HCT116 (cell line): ENCODE measurements around the gene SPTB. TPM values are rescaled to one million over a fixed set of nuclear protein-coding genes. Genes with fewer than 3 reads are reported as not detected.

Experiments used
- ATAC-seq: fragments of 200-7000 bp; cut with Tn5 transposase; 2 replicates; pipeline ENCODE4 v1.9.1; 2020; ENCODE audit warnings: mild to moderate bottlenecking, moderate library complexity
- BruUV-seq: library from RNA; stranded (reverse); fragments of 400-500 nt; replicated peaks from 2 replicates; lab custom pipeline; 2021; lab: Mats Ljungman, UMichigan
- CTCF ChIA-PET: fragments of 300-600 bp; sonication (Branson Sonifier 250); formaldehyde crosslinking; loops from one replicate; lab custom pipeline; 2021; ENCODE audit warnings: antibody characterized with exemption; lab: Charles Lee
- POLR2A ChIA-PET: fragments of 300-600, 350-600 bp; sonication (Branson Sonifier 250); formaldehyde crosslinking; loops from one replicate; lab custom pipeline; 2021; ENCODE audit warnings: antibody characterized with exemption; lab: Charles Lee
- RAD21 ChIA-PET, 2 experiments: fragments of 300-600 bp; sonication (Branson Sonifier 250); formaldehyde crosslinking; loops; one replicate each; lab custom pipeline; 2023; ENCODE audit warnings: low total read pairs in 2 of 2; ENCODE audit not compliant: uncharacterized antibody in 2 of 2, unreplicated experiment in 2 of 2, low non-redundant PET in 1 of 2; lab: Charles Lee
- DNase-seq: peaks from one replicate; pipeline ENCODE4 v3.0.0-alpha.2; 2010; ENCODE audit warnings: low read depth, low spot score
- H2AFZ ChIP-seq: fragments of 200-600 bp; shearing (Covaris generic), sonication (generic); 2 replicates; pipeline ENCODE4 v1.6.1; 2017; ENCODE audit warnings: low read depth, mixed run types, mixed read lengths, antibody characterized with exemption, low read length; ENCODE audit not compliant: poor library complexity, severe bottlenecking
- H3K27ac ChIP-seq: 2 replicates; pipeline ENCODE4 v1.5.1; 2012; ENCODE audit warnings: low read depth, low read length
- H3K27me3 ChIP-seq: fragments of 200-600 bp; sonication (generic); 2 replicates; pipeline ENCODE4 v1.6.1; 2016; ENCODE audit warnings: mixed run types, low read length, mixed read lengths; ENCODE audit not compliant: insufficient read depth
- H3K36me3 ChIP-seq, 2 experiments: fragments of 200-500 bp in 1 of 2; fragments of 200-600 bp in 1 of 2; sonication (Bioruptor generic) in 1 of 2; sonication (generic) in 1 of 2; 2 replicates each; pipeline versions ENCODE4 v1.5.1 to v1.6.1; 2014 to 2016; ENCODE audit warnings: low read length in 2 of 2, inconsistent platforms in 1 of 2, mixed read lengths in 1 of 2, mixed run types in 1 of 2; ENCODE audit not compliant: insufficient read depth in 2 of 2, control insufficient read depth in 1 of 2
- H3K4me1 ChIP-seq, 2 experiments: fragments of 200-600 bp in 1 of 2; sonication (generic) in 1 of 2; 2 replicates each; pipeline versions ENCODE4 v1.5.1 to v1.6.1; 2012 to 2017; ENCODE audit warnings: low read length in 2 of 2, inconsistent platforms in 1 of 2, mild to moderate bottlenecking in 1 of 2, mixed read lengths in 1 of 2, mixed run types in 1 of 2, moderate library complexity in 1 of 2; ENCODE audit not compliant: insufficient read depth in 2 of 2, control insufficient read depth in 1 of 2
- H3K4me2 ChIP-seq: fragments of 200-600 bp; sonication (generic); 2 replicates; pipeline ENCODE4 v1.6.1; 2017; ENCODE audit warnings: mixed run types, low read length, mixed read lengths
- H3K4me3 ChIP-seq, 2 experiments: fragments of 200-600 bp in 1 of 2; sonication (generic) in 1 of 2; replicated peaks in 1 of 2; 2 replicates each; pipeline ENCODE4 v1.5.1; 2011 to 2016; ENCODE audit warnings: low read length in 2 of 2, control low read depth in 1 of 2, low read depth in 1 of 2, mild to moderate bottlenecking in 1 of 2, mixed read lengths in 1 of 2, mixed run types in 1 of 2
- H3K79me2 ChIP-seq: fragments of 200-600 bp; sonication (generic); 2 replicates; pipeline ENCODE4 v1.6.1; 2017; ENCODE audit warnings: mild to moderate bottlenecking, mixed run types, low read length, moderate library complexity, mixed read lengths; ENCODE audit not compliant: insufficient read depth
- H3K9ac ChIP-seq: fragments of 200-600 bp; sonication (generic); 2 replicates; pipeline ENCODE4 v1.6.1; 2016; ENCODE audit warnings: low read length, mixed read lengths
- H3K9me2 ChIP-seq: fragments of 200-600 bp; sonication (generic), shearing (Covaris generic); 2 replicates; pipeline ENCODE4 v1.6.1; 2017; ENCODE audit warnings: mixed run types, mild to moderate bottlenecking, moderate library complexity; ENCODE audit not compliant: insufficient read depth
- H3K9me3 ChIP-seq, 2 experiments: fragments of 200-500 bp in 1 of 2; fragments of 200-600 bp in 1 of 2; sonication (Bioruptor generic) in 1 of 2; sonication (generic) in 1 of 2; 2 replicates each; pipeline ENCODE4 v1.6.1; 2014 to 2017; ENCODE audit warnings: low read length in 2 of 2, mixed read lengths in 2 of 2, inconsistent platforms in 1 of 2, low read depth in 1 of 2, mild to moderate bottlenecking in 1 of 2, mixed run types in 1 of 2, moderate library complexity in 1 of 2; ENCODE audit not compliant: control insufficient read depth in 1 of 2, insufficient read depth in 1 of 2
- H4K20me1 ChIP-seq: fragments of 200-600 bp; sonication (generic), shearing (Covaris generic); 2 replicates; pipeline ENCODE4 v1.6.1; 2017; ENCODE audit warnings: mixed run types, mild to moderate bottlenecking, moderate library complexity; ENCODE audit not compliant: insufficient read depth
- CBX3 ChIP-seq: IDR thresholded peaks from 2 replicates; pipeline ENCODE4 v1.6.1; 2012; ENCODE audit warnings: low read depth
- CEBPB ChIP-seq: IDR thresholded peaks from 2 replicates; pipeline ENCODE4 v1.6.1; 2012; ENCODE audit warnings: low read depth
- EGR1 ChIP-seq: IDR thresholded peaks from 2 replicates; pipeline ENCODE4 v1.6.1; 2012; ENCODE audit warnings: low read depth
- ELF1 ChIP-seq: IDR thresholded peaks from 2 replicates; pipeline ENCODE4 v1.6.1; 2012; ENCODE audit warnings: low read depth, borderline replicate concordance
- FOSL1 ChIP-seq: IDR thresholded peaks from 2 replicates; pipeline ENCODE4 v1.6.1; 2012; ENCODE audit warnings: low read depth
- JUND ChIP-seq: IDR thresholded peaks from 2 replicates; pipeline ENCODE4 v1.6.1; 2012
- RAD21 ChIP-seq: IDR thresholded peaks from 2 replicates; pipeline ENCODE4 v1.6.1; 2012; ENCODE audit warnings: low read depth, mild to moderate bottlenecking
- REST ChIP-seq: IDR thresholded peaks from 2 replicates; pipeline ENCODE4 v1.6.1; 2012; ENCODE audit warnings: low read depth
- SRF ChIP-seq: IDR thresholded peaks from 2 replicates; pipeline ENCODE4 v1.6.1; 2012; ENCODE audit warnings: low read depth
- TCF7L2 ChIP-seq: IDR thresholded peaks from 2 replicates; pipeline ENCODE4 v1.7.0; 2011; ENCODE audit warnings: borderline replicate concordance, inconsistent platforms; ENCODE audit not compliant: insufficient read depth, insufficient read length; ENCODE audit errors: extremely low read depth
- ZNF274 ChIP-seq: fragments of 200-500 bp; sonication (Bioruptor generic); IDR thresholded peaks from 2 replicates; pipeline ENCODE4 v1.6.1; 2014; ENCODE audit warnings: mild to moderate bottlenecking, low read depth, low read length, inconsistent platforms
- intact Hi-C: fragments of 100-400 bp; cut with micrococcal nuclease; formaldehyde crosslinking; loops from 2 replicates; pipeline ENCODE4 v1.10.0; 2022
- total RNA-seq: library from RNA; stranded (reverse); gene quantifications from one replicate; pipeline ENCODE4 v1.2.1, GENCODE V29; 2021; ENCODE audit not compliant: unreplicated experiment
- TF ChIP-seq, protein P1 (sequence below), 3 experiments: fragments of 200-600 bp in 1 of 3; sonication (generic) in 1 of 3; IDR thresholded peaks in 2 of 3; conservative IDR thresholded peaks in 1 of 3; 2 replicates each; pipeline ENCODE4 v1.5.1; 2012 to 2017; ENCODE audit warnings: low read depth in 2 of 3, low read length in 2 of 3, antibody characterized with exemption in 1 of 3, borderline replicate concordance in 1 of 3, control low read depth in 1 of 3, mild to moderate bottlenecking in 1 of 3, mixed read lengths in 1 of 3, mixed run types in 1 of 3, moderate library complexity in 1 of 3; ENCODE audit not compliant: insufficient read depth in 1 of 3

The SPTB gene
- total RNA-seq, 1 experiment from 2014 or later = 4.2 TPM

DNA sequence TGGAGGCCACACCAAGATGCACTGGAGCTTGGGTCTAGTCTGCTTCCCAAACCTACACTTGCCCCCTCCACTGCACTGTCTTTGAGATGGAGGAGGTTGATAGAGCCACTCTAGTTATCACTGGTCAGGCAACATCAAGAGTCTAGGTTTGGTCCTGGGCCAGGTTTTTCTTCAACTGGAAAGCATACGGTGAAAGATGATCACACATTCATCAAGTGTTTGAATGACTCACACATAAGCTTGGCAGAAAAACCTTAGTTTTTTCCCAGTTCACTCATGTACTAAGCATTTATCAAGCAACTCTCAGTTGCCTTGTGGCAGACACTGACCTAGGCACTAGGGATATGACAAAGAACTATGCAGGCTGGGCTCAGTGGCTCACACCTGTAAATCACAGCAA, 91.0 kb downstream of the SPTB start (continued):
- TF ChIP-seq REST = no peak

DNA sequence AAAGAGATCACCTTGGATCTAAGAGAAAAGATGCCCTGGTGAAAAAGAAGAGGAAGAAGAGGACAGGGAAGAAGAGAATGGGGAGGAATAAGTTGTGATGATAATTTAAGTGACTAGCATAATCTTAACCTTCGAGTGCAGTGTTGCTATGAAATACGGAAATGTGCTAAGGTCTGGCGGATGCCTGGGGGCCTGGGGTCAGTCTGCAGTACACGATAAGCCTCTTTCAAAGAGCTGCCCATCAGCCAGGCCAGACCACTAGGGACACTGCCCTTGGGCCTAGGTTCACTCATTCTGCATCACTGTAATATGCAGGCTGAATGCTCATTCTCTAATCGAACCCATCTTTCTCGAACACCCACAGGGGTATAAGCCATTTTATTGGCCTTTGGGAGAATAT, 92.1 kb downstream of the SPTB start:
- no peak overlapping the region for H3K27ac ChIP-seq
- no TSS peak for BruUV-seq
- no peak overlapping the region for H3K4me3 ChIP-seq
- H3K36me3 ChIP-seq = no peaks in the 10 kb centered on the region
- ChIA-PET CTCF (interaction anchor here (1.0 to 1.4 kb wide), 2 partner anchors 23 to 123 kb away, joined by 3 read pairs; no protein-coding TSS in a partner anchor), RAD21 (no interaction called here), POLR2A (no interaction called here)
- H3K9ac ChIP-seq = no peak overlapping the region
- intact Hi-C loops = no loop called here
- no peaks in the 10 kb centered on the region for H3K79me2 ChIP-seq
- H4K20me1 ChIP-seq = no peaks in the 10 kb centered on the region
- H3K4me2 ChIP-seq = no peak overlapping the region
- peaks cover 2 to 11% of the 10 kb centered on the region in 2 experiments; a peak in 2 of 4 replicates for H3K4me1 ChIP-seq
- no peak for ATAC-seq
- TF ChIP-seq RAD21 (no peak), CBX3 (no peak), TCF7L2 (no peak), CEBPB (no peak), EGR1 (no peak), JUND (no peak), REST (no peak), ELF1 (no peak), FOSL1 (no peak), ZNF274 (no peak), SRF (no peak)
- TF ChIP-seq, protein P1, sequence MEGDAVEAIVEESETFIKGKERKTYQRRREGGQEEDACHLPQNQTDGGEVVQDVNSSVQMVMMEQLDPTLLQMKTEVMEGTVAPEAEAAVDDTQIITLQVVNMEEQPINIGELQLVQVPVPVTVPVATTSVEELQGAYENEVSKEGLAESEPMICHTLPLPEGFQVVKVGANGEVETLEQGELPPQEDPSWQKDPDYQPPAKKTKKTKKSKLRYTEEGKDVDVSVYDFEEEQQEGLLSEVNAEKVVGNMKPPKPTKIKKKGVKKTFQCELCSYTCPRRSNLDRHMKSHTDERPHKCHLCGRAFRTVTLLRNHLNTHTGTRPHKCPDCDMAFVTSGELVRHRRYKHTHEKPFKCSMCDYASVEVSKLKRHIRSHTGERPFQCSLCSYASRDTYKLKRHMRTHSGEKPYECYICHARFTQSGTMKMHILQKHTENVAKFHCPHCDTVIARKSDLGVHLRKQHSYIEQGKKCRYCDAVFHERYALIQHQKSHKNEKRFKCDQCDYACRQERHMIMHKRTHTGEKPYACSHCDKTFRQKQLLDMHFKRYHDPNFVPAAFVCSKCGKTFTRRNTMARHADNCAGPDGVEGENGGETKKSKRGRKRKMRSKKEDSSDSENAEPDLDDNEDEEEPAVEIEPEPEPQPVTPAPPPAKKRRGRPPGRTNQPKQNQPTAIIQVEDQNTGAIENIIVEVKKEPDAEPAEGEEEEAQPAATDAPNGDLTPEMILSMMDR (IDR thresholded peaks at IDR 0.05 in 2 of 3, conservative IDR thresholded peaks at IDR 0.05 in 1 of 3; ENCODE audit: borderline replicate concordance in 1 of 3, insufficient read depth in 1 of 3, low read depth in 2 of 3, low read length in 2 of 3) = no peak
- DNase-seq = no peak
- no peaks in the 10 kb centered on the region for H3K9me2 ChIP-seq
- H3K9me3 ChIP-seq = no peaks in the 10 kb centered on the region
- no peaks in the 10 kb centered on the region for H3K27me3 ChIP-seq
- no peak overlapping the region for H2AFZ ChIP-seq
